Kidney (tissue), 14 donors: ENCODE data around the gene TMEM128. TPM values are rescaled to one million over a fixed set of nuclear protein-coding genes. Genes with fewer than 3 reads are reported as not detected.
"Not testable (repeated sequence)": the region's sequence is repeated elsewhere in the genome, so short reads cannot be mapped to it uniquely, and the experiment has no call there.

Source experiments
- DNase-seq, 5 donors: peaks; one replicate each; pipeline ENCODE4 v3.0.0-alpha.2; 2013 to 2020
- FAIRE-seq: peaks from 2 replicates; lab custom pipeline; 2012; peaks lifted over from hg19 to GRCh38; lab: Jason Lieb, UNC
- H3K27ac ChIP-seq, 2 donors: one replicate each; pipeline ENCODE4 v1.7.0; 2013; ENCODE audit warnings: low read depth in 2 of 2, low read length in 2 of 2, inconsistent platforms in 1 of 2
- H3K27me3 ChIP-seq: one replicate; pipeline ENCODE4 v1.7.1; 2013; ENCODE audit warnings: low read length, inconsistent platforms; ENCODE audit not compliant: control insufficient read depth, insufficient read depth
- H3K36me3 ChIP-seq, 3 donors: one replicate each; pipeline versions ENCODE4 v1.7.0 to v1.7.1; 2013; ENCODE audit warnings: low read length in 3 of 3, control low read depth in 1 of 3, inconsistent platforms in 1 of 3; ENCODE audit not compliant: insufficient read depth in 3 of 3, control insufficient read depth in 2 of 3
- H3K4me1 ChIP-seq, 3 donors: one replicate each; pipeline versions ENCODE4 v1.7.0 to v1.7.1; 2013; ENCODE audit warnings: low read length in 3 of 3, inconsistent platforms in 1 of 3, low read depth in 1 of 3; ENCODE audit not compliant: control insufficient read depth in 2 of 3, insufficient read depth in 2 of 3
- H3K4me3 ChIP-seq, 3 donors: one replicate each; pipeline versions ENCODE4 v1.7.0 to v1.8.1; 2013; ENCODE audit warnings: low read length in 3 of 3, control low read depth in 1 of 3, inconsistent platforms in 1 of 3
- H3K9ac ChIP-seq, 3 donors: one replicate each; pipeline versions ENCODE4 v1.7.0 to v1.7.1; 2013; ENCODE audit warnings: low read length in 3 of 3, control low read depth in 1 of 3, inconsistent platforms in 1 of 3
- H3K9me3 ChIP-seq, 3 donors: one replicate each; pipeline versions ENCODE4 v1.7.0 to v1.7.1; 2013; ENCODE audit warnings: low read length in 3 of 3, control low read depth in 1 of 3, inconsistent platforms in 1 of 3; ENCODE audit not compliant: control insufficient read depth in 2 of 3, insufficient read depth in 1 of 3
- intact Hi-C: fragments of 100-400 bp; cut with DNase I; formaldehyde crosslinking; loops from one replicate; pipeline ENCODE4 v1.11.1; 2022
- polyA plus RNA-seq: library from polyadenylated mRNA; stranded (reverse); fragments of 350-450 nt; fragmentation: Illumina TruSeq; extraction: RNeasy Lipid Tissue Mini Kit (QIAGEN cat#74804); gene quantifications from one replicate; pipeline ENCODE4 v1.2.3, GENCODE V29; 2014; ENCODE audit warnings: low read depth, low replicate concordance; ENCODE audit not compliant: insufficient read depth
- total RNA-seq: library from RNA; stranded (reverse); fragmentation: NEBNext Ultra II Directional; extraction: Animal tissue kit (Norgen Biotek cat#: 25700); gene quantifications from one replicate; pipeline ENCODE4 v1.2.1, GENCODE V29; 2021
- TF ChIP-seq, protein P1 (sequence below): IDR thresholded peaks from 3 replicates; pipeline ENCODE4 v1.5.1; 2012; ENCODE audit warnings: mild to moderate bottlenecking, moderate library complexity, borderline replicate concordance; ENCODE audit not compliant: insufficient read depth; ENCODE audit errors: extremely low read depth
- donor health status: control.
- donor health status: control.
- donor health status: control.
- donor health status: control.
- donor health status: control.
- donor health status: DM: yes; HTN: yes; CAD: no.
- donor health status: Normal renal cell carcinoma (clear cell type).

The TMEM128 gene
- total and polyA plus RNA-seq, 2 donors from 2014 or later: 30.0 to 40.0 TPM

DNA sequence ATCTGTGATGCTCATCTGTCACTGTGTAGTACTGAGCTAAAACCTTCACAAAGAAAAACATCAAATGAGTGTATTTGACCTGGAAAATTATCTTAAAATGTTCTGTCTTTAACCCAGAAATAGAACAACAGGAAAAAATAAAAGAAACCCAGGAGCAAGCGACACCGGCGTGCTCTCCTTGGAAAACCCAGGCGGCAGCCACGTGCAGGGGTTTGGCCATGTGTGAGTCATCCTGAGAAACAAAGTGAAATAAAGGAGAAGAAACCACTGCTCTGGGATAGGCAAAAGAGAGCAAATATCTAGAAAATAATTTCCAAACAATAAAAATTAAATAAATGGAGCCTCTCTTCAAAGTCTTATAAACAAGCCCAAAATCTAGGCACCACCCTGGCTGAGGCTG, 20.0 kb upstream of the TMEM128 start:
- no peak overlapping the region for H3K27ac ChIP-seq
- H3K4me3 ChIP-seq: no peak overlapping the region
- H3K4me1 ChIP-seq: no peaks in the 10 kb centered on the region
- intact Hi-C loops: no loop called here
- peaks cover 0 to 4% (median 2%) of the 10 kb centered on the region in 3 donors for H3K36me3 ChIP-seq
- no peaks in the 10 kb centered on the region for H3K27me3 ChIP-seq
- DNase-seq (no peak), FAIRE-seq (no peak)
- no peak overlapping the region for H3K9ac ChIP-seq
- no peaks in the 10 kb centered on the region for H3K9me3 ChIP-seq
- TF ChIP-seq, protein P1, sequence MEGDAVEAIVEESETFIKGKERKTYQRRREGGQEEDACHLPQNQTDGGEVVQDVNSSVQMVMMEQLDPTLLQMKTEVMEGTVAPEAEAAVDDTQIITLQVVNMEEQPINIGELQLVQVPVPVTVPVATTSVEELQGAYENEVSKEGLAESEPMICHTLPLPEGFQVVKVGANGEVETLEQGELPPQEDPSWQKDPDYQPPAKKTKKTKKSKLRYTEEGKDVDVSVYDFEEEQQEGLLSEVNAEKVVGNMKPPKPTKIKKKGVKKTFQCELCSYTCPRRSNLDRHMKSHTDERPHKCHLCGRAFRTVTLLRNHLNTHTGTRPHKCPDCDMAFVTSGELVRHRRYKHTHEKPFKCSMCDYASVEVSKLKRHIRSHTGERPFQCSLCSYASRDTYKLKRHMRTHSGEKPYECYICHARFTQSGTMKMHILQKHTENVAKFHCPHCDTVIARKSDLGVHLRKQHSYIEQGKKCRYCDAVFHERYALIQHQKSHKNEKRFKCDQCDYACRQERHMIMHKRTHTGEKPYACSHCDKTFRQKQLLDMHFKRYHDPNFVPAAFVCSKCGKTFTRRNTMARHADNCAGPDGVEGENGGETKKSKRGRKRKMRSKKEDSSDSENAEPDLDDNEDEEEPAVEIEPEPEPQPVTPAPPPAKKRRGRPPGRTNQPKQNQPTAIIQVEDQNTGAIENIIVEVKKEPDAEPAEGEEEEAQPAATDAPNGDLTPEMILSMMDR: no peak

DNA sequence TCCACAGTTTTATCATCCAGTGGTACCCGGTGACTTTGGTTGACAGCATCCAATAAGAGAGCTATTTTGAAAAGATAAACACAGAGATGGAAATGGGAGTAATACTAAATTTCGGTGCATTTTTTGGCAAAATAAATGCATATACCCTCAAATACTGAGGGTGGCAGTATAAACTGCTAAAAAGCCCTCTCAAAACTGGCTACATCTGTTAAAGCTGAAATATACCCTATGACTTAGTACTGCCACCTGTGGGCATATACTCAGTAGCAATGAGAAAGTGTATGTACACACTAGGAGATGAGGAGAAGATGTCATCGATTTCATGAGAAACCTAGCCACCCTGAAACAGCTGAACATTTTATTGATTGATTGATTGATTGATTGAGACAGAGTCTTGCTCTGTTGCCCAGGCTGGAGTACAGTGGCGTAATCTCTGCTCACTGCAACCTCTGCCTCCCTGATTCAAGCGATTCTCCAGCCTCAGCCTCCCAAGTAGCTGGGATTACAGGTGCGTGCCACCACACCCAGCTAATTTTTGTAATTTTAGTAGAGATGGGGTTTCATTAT, 12.2 kb upstream of the TMEM128 start:
- peak in 2 of 5 donors; percentile 5 to 34 for DNase-seq
- no peaks in the 10 kb centered on the region for H3K9me3 ChIP-seq
- peaks cover 0 to 5% (median 0%) of the 10 kb centered on the region in 3 donors for H3K4me1 ChIP-seq
- intact Hi-C loops: no loop called here
- FAIRE-seq: no peak
- H3K27ac ChIP-seq: no peak overlapping the region
- no peak overlapping the region for H3K9ac ChIP-seq
- no peaks in the 10 kb centered on the region for H3K27me3 ChIP-seq
- no peaks in the 10 kb centered on the region for H3K36me3 ChIP-seq
- no peak overlapping the region for H3K4me3 ChIP-seq
- TF ChIP-seq, protein P1: peak; percentile 13

DNA sequence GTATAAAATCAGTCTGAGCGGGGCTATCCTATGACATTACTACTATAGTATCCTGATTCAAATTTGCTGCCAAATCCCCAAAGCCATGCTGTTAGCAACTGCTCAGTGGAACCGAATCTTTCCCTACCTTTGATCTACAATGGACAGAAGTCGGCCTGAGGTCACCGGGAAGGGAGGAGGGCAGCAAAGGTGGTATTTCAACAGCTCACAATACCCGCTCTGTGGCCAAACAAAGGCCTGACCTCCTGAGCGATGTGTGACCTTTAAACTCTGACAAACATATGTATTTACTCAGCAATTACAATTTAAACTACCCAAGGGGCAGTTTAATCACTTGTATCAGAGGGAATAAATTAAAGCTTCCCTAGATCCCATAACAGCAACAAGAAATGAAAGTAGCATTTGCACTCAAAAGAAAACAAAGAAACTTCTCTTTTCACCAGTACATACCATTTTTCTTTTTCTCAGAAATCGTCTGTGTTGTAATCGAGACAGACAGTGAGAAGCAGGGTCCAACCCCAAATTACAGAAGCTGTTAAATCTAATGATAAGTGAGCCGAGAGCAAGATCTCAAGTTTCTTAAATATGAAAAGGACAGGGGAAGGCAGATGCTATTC, 11.6 kb upstream of the TMEM128 start:
- Histone ChIP-seq H3K4me3 (no peak overlapping the region), H3K9me3 (no peaks in the 10 kb centered on the region), H3K9ac (no peak overlapping the region), H3K27me3 (no peaks in the 10 kb centered on the region), H3K36me3 (no peaks in the 10 kb centered on the region), H3K27ac (no peak overlapping the region), H3K4me1 (peaks cover 0 to 5% (median 0%) of the 10 kb centered on the region in 3 donors)
- TF ChIP-seq, protein P1: no peak
- DNase-seq (peak in 2 of 5 donors; percentile 20 to 42), FAIRE-seq (no peak)
- intact Hi-C loops: loop anchor here (5.0 kb wide), 1 partner anchor 78 kb away; no protein-coding TSS in a partner anchor

DNA sequence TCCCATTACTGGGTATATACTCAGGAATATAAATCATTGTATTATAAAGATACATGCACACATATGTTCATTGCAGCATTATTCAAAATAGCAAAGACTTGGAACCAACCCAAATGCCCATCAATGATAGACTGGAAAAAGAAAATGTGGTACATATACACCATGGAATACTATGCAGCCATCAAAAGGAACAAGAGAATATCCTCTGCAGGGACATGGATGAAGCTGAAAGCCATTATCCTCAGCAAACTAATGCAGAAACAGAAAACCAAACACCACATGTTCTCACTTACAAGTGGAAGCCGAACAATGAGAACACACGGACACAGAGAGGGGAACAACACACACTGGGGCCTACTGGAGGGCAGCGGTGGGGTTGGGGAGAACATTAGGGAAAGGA, 9.7 kb upstream of the TMEM128 start:
- H3K9me3 ChIP-seq, FAIRE-seq, H3K9ac ChIP-seq, H3K27ac ChIP-seq, DNase-seq, H3K4me1 ChIP-seq, H3K27me3 ChIP-seq, H3K4me3 ChIP-seq, H3K36me3 ChIP-seq: not testable (repeated sequence)
- intact Hi-C loops: loop anchor here (5.0 kb wide), 1 partner anchor 80 kb away; no protein-coding TSS in a partner anchor
